Endothelial cell of umbilical vein (primary cell): ENCODE data around the gene ATP2A2. TPM values are rescaled to one million over a fixed set of nuclear protein-coding genes. Genes with fewer than 3 reads are reported as not detected.

Experiments used
- BruUV-seq: library from RNA; stranded (reverse); fragments of 400-500 nt; replicated peaks from 2 replicates; lab custom pipeline; 2021; lab: Mats Ljungman, UMichigan
- CTCF ChIA-PET: fragments of 300-600, 350-600 bp; sonication (Branson Sonifier 250); formaldehyde crosslinking; loops from one replicate; lab custom pipeline; 2021; ENCODE audit warnings: antibody characterized with exemption, inconsistent platforms; lab: Charles Lee
- POLR2A ChIA-PET: fragments of 300-600, 350-600 bp; sonication (Branson Sonifier 250); formaldehyde crosslinking; loops from one replicate; lab custom pipeline; 2021; ENCODE audit warnings: antibody characterized with exemption, inconsistent platforms; lab: Charles Lee
- DNase-seq: peaks from one replicate; pipeline ENCODE4 v3.0.0-alpha.2; 2011; ENCODE audit warnings: low read depth, low spot score
- FAIRE-seq: peaks from 2 replicates; lab custom pipeline; 2011; peaks lifted over from hg19 to GRCh38; lab: Jason Lieb, UNC
- H2AFZ ChIP-seq: 2 replicates; pipeline ENCODE4 v1.6.0; 2012; ENCODE audit warnings: low read depth, low read length, control low read depth, inconsistent platforms
- H3K27ac ChIP-seq: 2 replicates; pipeline ENCODE4 v1.5.1; 2011; ENCODE audit warnings: low read depth, mild to moderate bottlenecking, control low read depth, low read length, moderate library complexity; ENCODE audit not compliant: insufficient read depth
- H3K27me3 ChIP-seq, 2 experiments: 2 replicates each; pipeline versions ENCODE4 v1.6.0 to v1.6.1; 2011; ENCODE audit warnings: low read length in 2 of 2, mixed read lengths in 1 of 2; ENCODE audit not compliant: control insufficient read depth in 2 of 2, insufficient read depth in 2 of 2
- H3K36me3 ChIP-seq, 2 experiments: 2 replicates in 1 of 2; 3 replicates in 1 of 2; pipeline ENCODE4 v1.5.1; 2011; ENCODE audit warnings: low read length in 2 of 2, mild to moderate bottlenecking in 1 of 2, moderate library complexity in 1 of 2; ENCODE audit not compliant: control insufficient read depth in 2 of 2, insufficient read depth in 2 of 2; ENCODE audit errors: extremely low read depth in 1 of 2
- H3K4me1 ChIP-seq: 3 replicates; pipeline ENCODE4 v1.5.1; 2011; ENCODE audit warnings: mild to moderate bottlenecking, low read length; ENCODE audit not compliant: control insufficient read depth, insufficient read depth; ENCODE audit errors: extremely low read depth
- H3K4me2 ChIP-seq: 2 replicates; pipeline ENCODE4 v1.6.1; 2011; ENCODE audit warnings: low read length, control low read depth, mixed read lengths; ENCODE audit not compliant: insufficient read depth
- H3K4me3 ChIP-seq, 3 experiments: fragments of 200-600 bp in 1 of 3; sonication (generic), shearing (Covaris generic) in 1 of 3; replicated peaks in 1 of 3; 2 replicates each; pipeline ENCODE4 v1.5.1; 2011 to 2016; ENCODE audit warnings: control low read depth in 3 of 3, low read length in 3 of 3, mild to moderate bottlenecking in 2 of 3, inconsistent platforms in 1 of 3, low read depth in 1 of 3, moderate library complexity in 1 of 3; ENCODE audit not compliant: insufficient read depth in 1 of 3
- H3K79me2 ChIP-seq: 2 replicates; pipeline ENCODE4 v1.6.0; 2012; ENCODE audit warnings: low read length, inconsistent platforms; ENCODE audit not compliant: control insufficient read depth, insufficient read depth
- H3K9ac ChIP-seq: replicated peaks from 2 replicates; pipeline ENCODE3; 2011; ENCODE audit warnings: low read length, control low read depth; ENCODE audit not compliant: insufficient read depth; ENCODE audit errors: extremely low read depth
- H3K9me1 ChIP-seq: replicated peaks from 3 replicates; pipeline ENCODE4 v1.6.0; 2011; ENCODE audit warnings: mild to moderate bottlenecking, low read length; ENCODE audit not compliant: control insufficient read depth, insufficient read depth; ENCODE audit errors: extremely low read depth
- H3K9me3 ChIP-seq: replicated peaks from 2 replicates; pipeline ENCODE4 v1.5.1; 2012; ENCODE audit warnings: low read length, inconsistent platforms; ENCODE audit not compliant: control insufficient read depth, insufficient read depth
- H4K20me1 ChIP-seq: replicated peaks from 2 replicates; pipeline ENCODE3; 2011; ENCODE audit warnings: mild to moderate bottlenecking, low read length; ENCODE audit not compliant: control insufficient read depth, insufficient read depth; ENCODE audit errors: extremely low read depth
- CTCF ChIP-seq, 2 donors: IDR thresholded peaks; 1 replicate in 1 of 2; 2 replicates in 1 of 2; pipeline ENCODE4 v1.5.1; 2011; ENCODE audit warnings: low read length in 2 of 2, mild to moderate bottlenecking in 2 of 2, moderate library complexity in 2 of 2, control low read depth in 1 of 2, inconsistent platforms in 1 of 2, low read depth in 1 of 2; ENCODE audit not compliant: insufficient read depth in 1 of 2; ENCODE audit errors: extremely low read depth in 1 of 2
- EZH2 ChIP-seq: IDR thresholded peaks from 2 replicates; pipeline ENCODE4 v1.6.1; 2012; ENCODE audit warnings: borderline replicate concordance, low read depth, mild to moderate bottlenecking, moderate library complexity, low read length, inconsistent platforms; ENCODE audit not compliant: severe bottlenecking
- FOS ChIP-seq: IDR thresholded peaks from 2 replicates; pipeline ENCODE4 v1.6.1; 2011; ENCODE audit warnings: mild to moderate bottlenecking, low read length, moderate library complexity, borderline replicate concordance; ENCODE audit not compliant: insufficient read depth
- GATA2 ChIP-seq: IDR thresholded peaks from 2 replicates; pipeline ENCODE4 v1.7.0; 2011; ENCODE audit warnings: low read depth, mild to moderate bottlenecking, moderate library complexity, mixed read lengths, low read length; ENCODE audit not compliant: insufficient read length, insufficient read depth
- JUN ChIP-seq: IDR thresholded peaks from 2 replicates; pipeline ENCODE4 v1.6.1; 2011; ENCODE audit warnings: borderline replicate concordance, low read depth; ENCODE audit not compliant: insufficient read length, insufficient read depth
- MAX ChIP-seq: IDR thresholded peaks from 2 replicates; pipeline ENCODE4 v1.6.1; 2011; ENCODE audit not compliant: insufficient read depth, insufficient read length
- MYC ChIP-seq: IDR thresholded peaks from one replicate; pipeline ENCODE4 v1.6.1; 2011; ENCODE audit warnings: mild to moderate bottlenecking, low read depth, low read length
- POLR2A ChIP-seq: IDR thresholded peaks from 2 replicates; pipeline ENCODE4 v1.6.1; 2012; ENCODE audit warnings: low read depth, mild to moderate bottlenecking, control low read depth, low read length
- POLR2AphosphoS5 ChIP-seq: IDR thresholded peaks from 2 replicates; pipeline ENCODE4 v1.6.1; 2012; ENCODE audit warnings: low read depth, mild to moderate bottlenecking, control low read depth, low read length, moderate library complexity; ENCODE audit not compliant: insufficient read depth
- dilution Hi-C: fragments of 300-500 bp; cut with MboI; formaldehyde crosslinking; loops from one replicate; pipeline ENCODE4 v1.15.0; 2019; ENCODE audit warnings: low sequenced_read_pairs; ENCODE audit not compliant: extremely low pct_ligation_motif_present
- intact Hi-C: fragments of 100-400 bp; cut with micrococcal nuclease; formaldehyde crosslinking; loops from one replicate; pipeline ENCODE4 v1.10.0; 2022
- polyA plus RNA-seq, 4 experiments: library from polyadenylated mRNA; depleted of rRNA in 3 of 4; stranded (reverse) in 3 of 4; unstranded in 1 of 4; fragments of >200 nt; gene quantifications; 2 replicates each; pipeline versions ENCODE4 v1.2.1 to v1.2.3, GENCODE V29; 2011 to 2012; ENCODE audit warnings: missing spikeins in 1 of 4
- total RNA-seq: library from RNA; stranded (reverse); gene quantifications from 2 replicates; pipeline ENCODE4 v1.2.3, GENCODE V29; 2021

Gene ATP2A2
- total and polyA plus RNA-seq, 2 donors (not counting 3 experiments of a cell fraction or from before 2014, with no cell fraction given) = 102 to 239 TPM

- dilution Hi-C loops (no loop called here), intact Hi-C loops (no loop called here)
- Histone ChIP-seq H3K4me2 (no peak overlapping the region), H3K9me3 (no peaks in the 10 kb centered on the region), H3K9ac (no peak overlapping the region), H3K4me3 (no peak overlapping the region), H3K27me3 (no peaks in the 10 kb centered on the region), H3K4me1 (no peaks in the 10 kb centered on the region), H2AFZ (no peak overlapping the region), H3K9me1 (no peaks in the 10 kb centered on the region), H3K27ac (no peak overlapping the region), H3K79me2 (peaks cover 3% of the 10 kb centered on the region), H4K20me1 (no peaks in the 10 kb centered on the region), H3K36me3 (peaks cover 59 to 63% of the 10 kb centered on the region in 2 experiments)
- BruUV-seq = no TSS peak
- TF ChIP-seq POLR2AphosphoS5 (no peak), CTCF (IDR thresholded peaks at IDR 0.05; ENCODE audit: extremely low read depth in 1 of 2, insufficient read depth in 1 of 2, low read depth in 1 of 2, low read length in 2 of 2) (no peak), JUN (no peak), MYC (no peak), MAX (no peak), GATA2 (no peak), FOS (no peak), EZH2 (no peak), POLR2A (no peak)
- ChIA-PET CTCF (interaction anchor here (1.6 to 2.4 kb wide), 3 partner anchors 13 to 239 kb away, joined by 3 to 12 read pairs (median 5); no protein-coding TSS in a partner anchor), POLR2A (no interaction called here)
- FAIRE-seq (no peak), DNase-seq (no peak)
Measured at GRCh38 chr12:110340706-110341105, 59.7 kb downstream of the ATP2A2 start.
